ENCODE results near the gene OSBPL3.

OSBPL3 gene

DNA sequence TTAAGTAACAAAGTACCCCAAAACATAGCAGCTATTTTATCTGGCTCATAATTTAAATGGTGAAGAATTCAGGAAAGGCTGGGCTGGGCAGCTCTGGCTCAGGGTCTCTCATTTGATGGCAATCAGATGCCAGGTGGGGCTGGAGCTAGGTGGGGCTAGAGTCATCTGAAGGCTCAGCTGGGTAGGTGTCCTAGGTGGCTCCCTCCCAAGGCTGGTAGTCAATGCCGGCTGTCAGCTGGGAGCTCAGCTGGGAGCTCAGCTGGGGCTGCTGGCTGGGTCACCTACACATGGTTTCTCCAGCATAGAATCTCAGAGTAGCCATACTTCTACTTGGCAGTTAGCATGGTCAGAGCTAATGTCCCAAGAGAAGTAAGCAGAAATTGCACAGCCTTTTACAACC lies 34.1 kb downstream of the OSBPL3 start:
- no peak for DNase-seq (ENCODE audit: low read depth)
- H3K4me3 ChIP-seq (ENCODE audit: low read length), result no peak overlapping the region
- TF ChIP-seq, protein P1, sequence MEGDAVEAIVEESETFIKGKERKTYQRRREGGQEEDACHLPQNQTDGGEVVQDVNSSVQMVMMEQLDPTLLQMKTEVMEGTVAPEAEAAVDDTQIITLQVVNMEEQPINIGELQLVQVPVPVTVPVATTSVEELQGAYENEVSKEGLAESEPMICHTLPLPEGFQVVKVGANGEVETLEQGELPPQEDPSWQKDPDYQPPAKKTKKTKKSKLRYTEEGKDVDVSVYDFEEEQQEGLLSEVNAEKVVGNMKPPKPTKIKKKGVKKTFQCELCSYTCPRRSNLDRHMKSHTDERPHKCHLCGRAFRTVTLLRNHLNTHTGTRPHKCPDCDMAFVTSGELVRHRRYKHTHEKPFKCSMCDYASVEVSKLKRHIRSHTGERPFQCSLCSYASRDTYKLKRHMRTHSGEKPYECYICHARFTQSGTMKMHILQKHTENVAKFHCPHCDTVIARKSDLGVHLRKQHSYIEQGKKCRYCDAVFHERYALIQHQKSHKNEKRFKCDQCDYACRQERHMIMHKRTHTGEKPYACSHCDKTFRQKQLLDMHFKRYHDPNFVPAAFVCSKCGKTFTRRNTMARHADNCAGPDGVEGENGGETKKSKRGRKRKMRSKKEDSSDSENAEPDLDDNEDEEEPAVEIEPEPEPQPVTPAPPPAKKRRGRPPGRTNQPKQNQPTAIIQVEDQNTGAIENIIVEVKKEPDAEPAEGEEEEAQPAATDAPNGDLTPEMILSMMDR (conservative IDR thresholded peaks at IDR 0.05; ENCODE audit: low read depth, low read length), result no peak

DNA sequence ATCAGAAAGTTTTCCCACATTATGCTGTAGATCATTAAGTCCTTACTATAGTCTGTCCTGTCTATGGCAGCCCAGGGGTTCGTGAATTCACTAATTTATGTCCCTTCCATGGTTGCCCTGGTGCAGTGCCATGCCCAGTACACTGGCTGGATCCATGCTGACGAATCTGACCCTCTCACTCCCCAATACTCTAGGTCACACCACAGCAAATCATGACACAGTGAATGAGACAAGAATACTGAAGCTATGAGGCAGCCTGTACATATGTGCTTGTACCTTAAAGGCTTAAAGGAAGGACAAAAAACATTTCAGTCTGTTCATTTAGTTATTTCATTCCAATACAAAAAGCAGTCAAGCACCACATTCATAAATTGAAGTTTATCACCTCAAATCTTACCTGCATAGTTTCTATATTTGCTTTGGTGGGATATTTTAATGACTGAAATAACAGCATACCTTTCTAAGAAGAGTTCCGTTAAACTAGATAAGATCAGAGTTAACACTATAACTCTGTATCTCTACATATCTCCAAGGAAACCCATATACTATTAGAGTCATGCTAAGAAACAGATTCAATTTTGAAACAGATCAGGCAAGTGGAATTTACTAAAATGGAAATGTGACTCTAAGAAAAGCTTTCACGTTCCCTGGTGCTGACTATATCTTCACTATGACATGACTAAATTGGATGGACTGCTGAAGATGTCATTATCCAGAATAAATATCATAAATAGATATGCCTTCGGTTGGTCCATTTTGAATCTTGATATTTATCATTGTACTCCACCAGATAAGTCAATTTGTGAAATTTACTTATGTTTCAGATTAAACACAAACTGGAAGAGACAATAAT lies 36.7 kb downstream of the OSBPL3 start:
- H3K4me3 ChIP-seq (ENCODE audit: low read length), result no peak overlapping the region
- DNase-seq (ENCODE audit: low read depth), result no peak
- TF ChIP-seq, protein P1 (conservative IDR thresholded peaks at IDR 0.05; ENCODE audit: low read depth, low read length), result no peak

DNA sequence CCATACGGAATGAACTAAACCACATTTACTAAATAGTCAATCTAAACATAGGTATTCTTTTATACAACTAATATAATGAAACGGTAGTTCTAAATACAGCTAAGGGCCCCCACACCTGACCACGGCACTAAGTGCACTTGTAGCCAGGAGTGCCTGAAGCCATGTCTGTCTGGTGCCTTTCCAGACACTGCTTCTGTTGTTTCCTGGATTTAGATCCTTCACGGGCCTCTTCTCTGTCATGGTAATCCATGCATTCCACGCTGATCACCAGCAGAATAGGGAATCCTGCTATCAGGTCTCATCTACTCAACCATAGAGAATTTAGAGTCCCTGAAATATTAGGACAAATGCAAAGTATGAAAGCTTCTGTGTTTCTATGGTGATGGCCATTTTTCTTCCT lies 37.8 kb downstream of the OSBPL3 start:
- no peak for DNase-seq (ENCODE audit: low read depth)
- TF ChIP-seq, protein P1 (conservative IDR thresholded peaks at IDR 0.05; ENCODE audit: low read depth, low read length), result no peak

DNA sequence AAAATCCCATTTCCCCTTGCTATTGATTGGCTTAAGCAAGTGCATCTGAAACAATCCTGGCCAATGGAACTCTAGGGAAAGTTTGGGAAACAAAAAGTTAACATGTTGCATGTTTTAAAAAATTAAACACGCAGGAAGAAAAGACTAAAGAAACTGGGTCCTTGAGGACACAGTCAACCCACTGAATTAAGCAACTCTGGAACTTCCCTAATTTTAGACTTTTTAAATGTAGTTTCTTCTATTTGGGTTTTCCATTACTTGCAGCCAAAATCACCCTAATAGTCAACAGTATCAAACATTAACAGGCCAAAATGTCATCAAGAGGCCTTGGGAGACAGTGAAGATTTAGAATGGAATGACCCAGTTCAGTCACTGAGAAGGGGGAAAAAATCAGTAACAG lies 40.6 kb downstream of the OSBPL3 start:
- DNase-seq (ENCODE audit: low read depth), result no peak
- TF ChIP-seq, protein P1 (conservative IDR thresholded peaks at IDR 0.05; ENCODE audit: low read depth, low read length), result no peak

More for the DNA sequence above, 37.8 kb downstream of the OSBPL3 start:
- no peak overlapping the region for H3K4me3 ChIP-seq (ENCODE audit: low read length)

DNA sequence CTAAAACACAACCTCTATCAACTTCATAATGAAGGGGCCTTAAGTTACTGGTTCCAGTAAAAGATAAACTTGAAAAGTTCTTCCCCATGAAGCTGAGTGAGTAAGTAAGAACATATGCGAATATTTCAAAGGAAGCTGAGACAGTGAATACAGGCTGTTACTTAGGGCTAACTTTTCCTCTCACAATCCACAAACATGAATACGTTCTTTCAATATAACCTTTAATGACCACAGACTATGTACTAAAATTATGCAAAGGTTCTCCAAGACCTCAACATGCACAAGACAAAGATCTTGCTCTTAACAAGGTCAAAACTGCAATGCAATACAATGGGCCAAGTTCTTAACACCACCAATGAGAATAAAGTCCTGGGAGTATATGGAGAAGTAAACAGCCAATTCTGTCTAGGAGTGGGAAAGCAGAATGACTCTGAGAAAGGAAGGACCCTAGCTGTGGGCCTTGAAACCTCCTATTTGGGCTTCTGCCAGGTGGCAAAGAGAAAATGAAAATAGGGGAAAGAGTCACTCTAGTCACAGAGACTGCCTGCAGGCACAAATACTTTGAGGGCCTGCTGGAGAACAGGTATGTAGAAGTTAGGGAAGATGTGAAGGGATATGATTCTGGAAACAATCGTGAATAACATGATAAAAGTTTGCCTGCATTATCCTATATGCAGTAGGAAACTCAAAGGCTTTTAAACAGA lies 43.7 kb downstream of the OSBPL3 start:
- no peak overlapping the region for H3K4me3 ChIP-seq (ENCODE audit: low read length)
- DNase-seq (ENCODE audit: low read depth), result no peak
- TF ChIP-seq, protein P1 (conservative IDR thresholded peaks at IDR 0.05; ENCODE audit: low read depth, low read length), result no peak

More for the DNA sequence above, 40.6 kb downstream of the OSBPL3 start:
- H3K4me3 ChIP-seq (ENCODE audit: low read length), result no peak overlapping the region

DNA sequence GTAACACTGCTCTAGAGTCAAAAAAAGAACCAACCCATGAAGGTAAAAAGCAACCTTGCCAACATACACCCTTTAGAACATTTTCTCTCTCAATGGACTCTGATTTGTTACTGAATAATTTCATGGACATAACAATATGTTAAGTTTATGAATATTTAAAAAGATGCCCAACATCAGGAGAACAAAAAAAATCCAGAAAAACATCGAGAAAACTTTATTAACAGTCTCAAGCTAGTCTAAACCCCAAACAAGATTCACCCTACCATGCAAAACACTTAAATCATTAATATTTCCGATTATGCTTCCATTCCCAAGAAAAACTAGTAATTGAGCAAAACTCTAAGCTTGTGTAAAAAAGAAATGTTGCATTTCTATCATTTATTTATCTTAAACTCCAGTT lies 46.7 kb downstream of the OSBPL3 start:
- TF ChIP-seq, protein P1 (conservative IDR thresholded peaks at IDR 0.05; ENCODE audit: low read depth, low read length), result no peak
- no peak for DNase-seq (ENCODE audit: low read depth)
- H3K4me3 ChIP-seq (ENCODE audit: low read length), result no peak overlapping the region

Data from retinal pigment epithelial cell (primary cell).